HG02588 (cell line): ENCODE data around the gene GPS1.

ENCODE experiments used
- ATAC-seq: cut with Tn5 transposase; IDR thresholded peaks from one replicate; pipeline ENCODE4 v1.9.1; 2021; ENCODE audit warnings: mild to moderate bottlenecking, moderate library complexity; ENCODE audit not compliant: unreplicated experiment

Gene GPS1

DNA sequence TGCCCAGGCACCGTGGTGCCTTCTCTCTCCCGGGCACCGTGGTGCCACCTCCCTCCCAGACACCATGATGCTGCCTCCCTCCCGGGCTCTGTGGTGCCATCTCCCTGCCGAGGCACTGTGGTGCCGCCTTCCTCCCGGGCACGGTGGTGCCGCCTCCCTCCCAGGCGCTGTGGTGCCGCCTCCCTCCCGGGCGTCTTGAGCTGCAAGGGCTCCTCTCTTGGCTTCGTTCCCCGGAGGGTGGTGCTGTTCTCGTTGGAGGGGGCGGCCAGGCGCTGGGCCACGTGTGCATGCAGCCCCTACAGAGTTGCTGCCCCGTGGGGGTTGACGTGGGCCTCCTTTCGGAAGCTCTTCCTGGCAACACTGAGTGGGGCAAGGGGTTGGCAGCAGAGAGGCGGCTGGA lies 37.3 kb upstream of the GPS1 start:
- no peak for ATAC-seq

- ATAC-seq = no peak
These were observed 36.8 kb upstream of the GPS1 start for GRCh38 chr17:82014971-82015310.

DNA sequence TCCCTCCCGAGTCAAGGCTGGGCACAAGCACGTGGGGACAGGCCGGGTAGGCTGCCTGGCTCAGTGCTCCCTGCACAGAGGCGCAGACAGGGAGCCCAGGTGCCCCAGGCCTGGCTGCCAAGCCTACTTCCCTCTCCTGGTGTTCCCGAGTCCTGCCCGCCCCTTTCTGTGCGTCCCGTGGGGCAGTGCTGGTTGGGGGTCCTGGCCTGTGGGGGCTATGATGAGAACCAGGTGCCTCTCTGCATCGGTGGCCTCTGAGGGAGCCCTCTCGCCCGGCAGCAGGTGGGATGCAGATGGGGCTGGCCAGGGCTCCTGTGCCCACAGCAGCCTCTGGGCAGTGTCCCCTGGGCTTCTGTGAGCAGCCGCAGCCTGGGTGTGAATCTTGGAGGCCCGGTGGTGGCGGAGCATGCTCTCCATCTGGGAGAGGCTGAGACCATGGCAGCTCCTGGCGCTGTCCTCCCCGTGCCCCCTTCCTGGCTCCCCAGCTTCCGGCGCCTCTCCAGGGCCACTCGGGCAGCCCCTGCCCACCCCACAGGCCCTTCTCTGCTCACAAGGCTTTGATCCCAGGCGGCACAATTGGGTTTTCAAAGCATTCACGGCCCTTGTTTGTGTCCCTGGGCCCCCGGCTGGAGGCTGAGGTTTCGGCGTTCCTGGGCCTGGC lies 36.3 kb upstream of the GPS1 start:
- ATAC-seq = no peak

GRCh38 chr17:82016061-82016874 lies 35.4 kb upstream of the GPS1 start:
- no peak for ATAC-seq

DNA sequence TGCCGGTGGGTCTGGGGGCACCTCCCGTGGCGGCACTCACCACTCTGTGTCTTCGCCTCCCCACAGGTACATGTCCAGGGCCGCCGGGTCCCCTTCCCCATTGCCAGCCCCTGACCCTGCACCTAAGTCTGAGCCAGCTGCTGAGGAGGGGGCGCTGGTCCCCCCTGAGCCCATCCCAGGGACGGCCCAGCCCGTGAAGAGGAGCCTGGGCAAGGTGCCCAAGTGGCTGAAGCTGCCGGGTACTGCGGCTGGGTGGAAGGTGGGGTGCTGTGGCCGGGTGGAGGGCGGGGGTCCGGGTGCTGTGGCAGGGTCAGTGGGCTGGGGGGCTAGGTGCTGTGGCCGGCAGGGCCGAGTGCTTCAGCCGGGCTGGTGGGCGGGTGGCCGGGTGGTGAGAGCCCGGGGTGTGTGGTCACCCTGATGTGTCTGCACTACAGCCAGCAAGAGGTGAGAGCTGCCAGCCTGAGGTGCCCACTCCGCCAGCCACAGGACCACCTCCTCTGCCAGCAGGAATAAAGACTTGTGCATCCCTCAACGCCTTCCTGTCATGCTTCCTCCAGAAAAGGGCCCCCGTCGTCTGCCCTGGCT lies 34.7 kb upstream of the GPS1 start:
- ATAC-seq = no peak

- no peak for ATAC-seq
These were observed 34.0 kb upstream of the GPS1 start for GRCh38 chr17:82017612-82018151.

DNA sequence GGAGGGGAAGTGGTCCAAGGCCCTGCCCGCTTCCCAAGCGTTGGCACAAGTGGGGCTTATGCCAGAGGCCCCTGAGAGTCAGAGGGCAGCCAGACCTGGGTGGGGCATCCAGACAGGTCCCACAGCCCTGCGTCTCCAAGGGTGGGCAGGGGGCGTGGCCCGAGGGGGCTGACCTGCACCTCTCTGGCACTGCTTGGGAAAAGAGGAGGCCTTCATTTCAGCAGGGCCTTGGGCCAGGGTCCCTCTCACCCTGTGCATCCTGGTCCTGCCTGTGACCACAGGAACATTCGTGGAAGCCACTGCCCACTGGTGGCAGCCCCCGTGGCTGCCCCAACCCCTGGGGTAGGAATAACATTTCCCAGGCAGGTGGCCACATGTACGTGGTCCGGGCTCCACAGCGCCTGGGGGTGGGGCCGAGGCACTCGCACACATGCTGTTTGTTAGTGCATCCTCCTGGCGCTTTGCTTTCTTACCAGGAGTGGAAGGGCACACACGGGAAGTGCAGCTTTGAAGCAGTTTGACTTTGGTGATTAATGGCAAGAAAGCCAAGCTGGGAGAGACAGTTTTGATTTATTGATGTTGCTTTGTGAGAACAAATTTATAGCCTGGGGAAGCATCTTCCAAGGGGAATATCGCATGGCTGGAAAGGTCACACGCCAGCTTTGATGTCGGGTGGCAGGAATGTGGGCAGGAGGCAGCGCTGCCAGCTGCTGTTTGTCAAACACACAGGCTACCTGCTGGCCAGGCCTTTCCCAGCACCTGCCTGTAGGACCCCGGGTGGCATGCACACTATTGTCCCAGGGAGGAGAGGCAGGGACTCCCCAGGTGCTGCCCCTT lies 33.3 kb upstream of the GPS1 start:
- no peak for ATAC-seq

DNA sequence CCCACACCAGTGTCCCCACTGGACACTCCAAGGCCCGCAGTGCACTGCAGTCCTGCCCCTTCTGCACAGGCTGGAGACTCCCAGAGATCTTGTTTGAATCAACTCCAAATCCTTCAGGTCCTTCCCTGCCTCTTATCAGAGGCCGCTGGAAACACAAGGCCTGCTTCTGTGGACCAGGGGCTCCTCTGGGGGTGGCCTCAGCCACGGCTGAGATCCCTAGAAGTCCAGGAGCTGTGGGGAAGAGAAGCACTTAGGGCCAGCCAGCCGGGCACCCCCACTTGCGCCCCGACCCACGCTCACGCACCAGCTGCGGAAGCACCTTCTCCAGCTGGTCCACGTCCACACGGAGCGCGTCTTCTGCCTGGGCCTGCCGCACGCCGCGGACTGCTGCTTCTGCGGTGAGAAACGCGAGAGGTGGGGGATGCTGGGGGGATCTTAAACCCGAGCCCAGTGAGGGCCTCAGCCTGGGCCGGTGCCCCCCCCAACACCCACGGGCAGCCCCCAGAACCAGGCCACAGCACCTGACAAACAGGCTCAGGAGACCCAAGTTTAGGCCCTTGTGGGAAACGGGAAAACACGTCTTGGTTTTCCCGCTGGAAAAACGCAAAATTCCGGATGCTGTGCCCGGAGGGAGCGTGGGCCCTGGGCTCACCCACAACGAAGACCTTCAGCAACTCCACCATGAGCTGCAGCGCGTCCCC lies 32.6 kb upstream of the GPS1 start:
- ATAC-seq = no peak

- no peak for ATAC-seq
These were observed 31.8 kb upstream of the GPS1 start for GRCh38 chr17:82019690-82020571.

DNA sequence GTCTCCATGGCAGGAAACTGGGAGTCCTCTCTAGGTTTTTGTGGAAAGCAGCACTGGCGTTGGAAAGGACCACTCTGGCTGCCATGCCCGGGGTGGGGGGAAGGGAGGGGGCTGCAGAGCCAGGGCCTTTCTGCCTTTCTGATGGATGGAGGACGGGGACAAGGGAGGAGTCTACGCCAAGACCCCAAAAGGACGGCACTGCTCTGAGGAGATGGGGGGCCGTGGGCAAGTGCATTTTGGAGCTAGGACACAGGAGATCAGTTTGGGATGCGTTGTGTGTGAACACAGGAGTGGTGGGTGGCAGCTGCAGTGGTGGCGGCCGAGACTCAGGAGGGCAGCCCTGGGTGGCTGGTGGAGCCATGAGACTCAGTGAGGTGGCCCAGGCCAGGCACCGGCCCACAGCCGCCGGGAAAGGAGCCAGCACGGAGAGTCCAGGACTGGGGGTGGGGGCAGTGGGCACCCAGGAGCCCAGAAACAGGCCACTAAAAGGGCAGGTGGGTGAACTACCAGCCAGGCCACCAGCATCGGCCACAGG lies 31.1 kb upstream of the GPS1 start:
- no peak for ATAC-seq

DNA sequence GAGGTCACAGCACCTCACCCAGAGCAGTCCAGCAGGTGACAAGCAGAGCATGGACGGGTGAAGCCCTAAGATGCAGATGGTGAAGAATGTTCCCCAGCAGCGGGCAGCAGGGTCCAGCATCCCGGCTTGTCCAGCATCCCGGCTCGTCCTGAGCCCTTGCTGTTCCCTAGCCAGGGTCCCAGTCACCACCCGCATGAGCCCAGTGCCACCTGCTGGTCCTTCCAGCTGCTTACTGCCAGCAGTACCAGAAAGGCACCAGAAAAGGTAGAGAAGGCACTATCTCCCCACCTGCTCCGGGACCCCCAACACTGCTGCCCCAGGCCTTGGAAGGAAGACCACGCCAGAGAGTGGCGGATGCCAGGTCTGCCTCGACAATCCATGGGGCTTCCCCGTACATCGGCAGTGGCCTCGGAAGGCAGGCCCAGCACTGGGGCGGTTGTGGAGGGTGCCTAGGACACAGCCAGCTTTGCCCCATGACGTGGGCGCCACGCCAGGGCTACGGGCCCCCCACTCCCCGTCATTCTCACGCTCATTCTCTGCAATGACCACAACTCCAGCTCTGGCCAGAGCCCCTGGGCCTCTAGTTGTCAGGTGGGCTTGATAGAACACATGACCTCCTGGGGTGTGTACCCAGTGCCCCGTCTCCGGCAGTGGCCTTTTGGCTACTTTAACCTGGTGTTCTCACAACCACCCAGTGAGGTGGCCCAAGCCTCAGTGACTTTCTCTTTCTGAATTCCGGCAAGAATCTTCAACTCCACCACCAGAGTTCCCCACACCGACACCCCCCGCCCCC lies 30.4 kb upstream of the GPS1 start:
- ATAC-seq = no peak

- no peak for ATAC-seq
These were observed 29.8 kb upstream of the GPS1 start for GRCh38 chr17:82021900-82022309.

DNA sequence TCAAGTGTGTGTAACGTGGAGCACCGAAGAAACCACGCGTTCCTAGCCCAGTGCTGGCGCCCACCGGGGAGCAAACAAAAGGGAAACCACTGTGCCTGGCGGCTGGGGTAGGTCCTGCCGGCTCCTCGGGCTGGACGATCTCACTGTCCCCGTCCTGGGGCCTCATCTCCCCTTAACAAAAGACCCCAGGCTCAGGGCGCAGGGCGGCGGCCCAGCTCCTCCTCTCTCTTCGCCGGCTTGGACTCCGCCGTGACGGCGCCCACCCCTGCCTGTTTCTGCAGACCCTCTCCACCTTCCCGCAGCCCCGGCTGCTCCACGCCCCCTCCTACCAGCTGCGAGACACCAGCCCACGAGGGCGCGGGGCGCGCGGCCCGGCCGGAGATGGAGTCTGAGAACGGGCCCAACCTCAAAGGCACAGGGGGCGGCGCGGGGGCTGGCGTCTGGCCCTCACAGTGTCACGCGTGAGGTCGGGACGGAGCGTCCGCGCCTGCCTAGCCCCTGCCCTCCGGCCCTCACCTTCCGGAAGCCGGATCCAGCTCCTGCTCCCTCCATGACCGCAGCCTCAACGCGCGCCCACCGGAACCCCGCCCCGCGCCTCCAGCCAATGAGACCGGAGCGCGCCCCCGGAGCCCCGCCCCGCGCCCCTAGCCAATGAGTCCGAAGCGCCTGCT lies 29.3 kb upstream of the GPS1 start, which contains the start of gene CENPX:
CENPX (minus strand) TSS at position 569 of the 671 bp plus-strand sequence; CDS start at position 552, 17 bp downstream.
- no peak for ATAC-seq

DNA sequence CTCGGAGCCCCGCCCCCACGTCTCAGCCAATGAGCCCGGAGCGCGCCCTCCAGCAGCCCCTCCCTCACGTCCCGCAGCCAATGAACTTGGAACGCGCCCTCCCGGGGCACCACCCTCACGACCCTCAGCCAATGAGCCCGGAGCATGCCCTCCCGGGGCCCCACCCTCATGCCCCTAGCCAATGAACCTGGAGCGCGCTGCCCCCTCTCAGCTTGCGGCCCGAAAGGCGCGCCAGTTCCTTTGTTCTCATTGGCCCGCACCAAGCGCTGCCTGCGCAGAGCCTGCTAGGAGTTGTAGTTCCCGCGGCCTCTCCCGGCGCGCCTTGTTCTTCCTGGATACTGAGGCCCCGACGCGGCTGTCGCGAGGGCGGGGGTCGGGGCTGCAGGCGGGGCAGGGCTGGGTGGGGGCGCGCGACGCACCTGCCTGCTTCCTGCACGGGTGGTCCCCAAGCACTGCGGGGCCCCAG lies 28.7 kb upstream of the GPS1 start, which contains the start of gene LRRC45:
LRRC45 (plus strand) TSS at position 325 of the 466 bp plus-strand sequence. CDS start 339 bp downstream, outside the sequence.
- peak; percentile 82 for ATAC-seq

GRCh38 chr17:82023447-82024241 lies 28.1 kb upstream of the GPS1 start:
- ATAC-seq = peak; percentile 4

DNA sequence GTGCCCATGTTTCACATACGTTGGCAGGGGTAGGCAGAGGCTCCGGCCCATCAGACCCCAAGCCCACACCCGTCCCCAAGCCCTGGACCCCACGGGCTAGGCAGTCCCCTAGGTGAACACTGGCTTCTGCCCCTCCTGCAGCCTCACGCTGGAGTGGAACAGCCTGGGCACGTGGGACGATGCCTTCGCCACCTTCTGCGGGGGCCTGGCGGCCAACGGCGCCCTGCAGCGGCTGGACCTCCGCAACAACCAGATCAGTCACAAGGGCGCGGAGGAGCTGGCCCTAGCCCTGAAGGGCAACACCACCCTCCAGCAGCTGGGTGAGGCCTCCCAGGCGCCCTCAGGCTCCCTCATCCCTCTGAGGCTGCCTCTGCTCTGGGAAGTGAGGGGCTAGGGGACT lies 26.8 kb upstream of the GPS1 start:
- ATAC-seq = no peak
